ENCODE results near the gene CAPS. TPM values are rescaled to one million over a fixed set of nuclear protein-coding genes. Genes with fewer than 3 reads are reported as not detected.
"Not testable (repeated sequence)": the region's sequence is repeated elsewhere in the genome, so short reads cannot be mapped to it uniquely, and the experiment has no call there.

CAPS gene
- total RNA-seq (2014; rRNA removed; shearing (Covaris generic)) = 3.4 and 3.7 TPM in 2 replicates
- polyA plus RNA-seq (2015; cell fraction: cytosol; rRNA removed) = 2.9 and 3.7 TPM in 2 replicates
- 20.9 and 28.3 TPM in 2 replicates for polyA plus RNA-seq (2015; cell fraction: nucleus; rRNA removed)

DNA sequence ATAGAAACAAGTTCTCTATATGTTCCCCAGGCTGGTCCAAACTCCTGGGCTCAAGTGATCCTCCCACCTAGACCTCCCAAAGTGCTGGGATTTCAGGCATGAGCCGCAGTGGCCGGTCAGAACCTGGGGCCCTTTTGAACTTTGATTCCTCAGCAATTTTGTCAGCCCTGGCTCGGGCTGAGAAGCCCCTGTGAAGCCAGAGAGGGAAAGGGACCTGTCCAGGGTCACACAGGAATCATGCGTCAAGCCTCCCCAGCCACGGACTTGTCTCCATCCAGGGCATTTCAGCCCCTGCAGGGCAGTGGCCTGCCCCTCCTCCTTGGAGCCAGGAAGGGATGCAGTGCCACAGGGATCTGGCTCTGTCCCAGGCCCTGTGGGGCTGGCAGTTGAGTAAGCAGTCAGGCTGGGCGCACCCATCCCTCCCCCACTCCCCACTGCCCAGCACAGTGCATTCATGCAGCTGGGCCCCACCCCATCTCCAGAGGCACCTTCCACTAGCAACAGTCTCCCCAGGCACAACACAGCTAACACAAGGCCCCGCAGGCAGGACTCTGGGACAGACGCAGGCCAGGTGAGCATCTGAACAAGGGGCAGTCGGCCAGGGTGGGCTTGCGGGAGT is at the start of gene CAPS:
Gene CAPS, plus strand, starts transcription at position 516 of the 619 bp plus-strand sequence. CDS start 153 bp downstream, outside the sequence.
- peak; percentile 23 for DNase-seq (ENCODE audit: low read depth, low spot score)
- in situ Hi-C loops (cut with HindIII; ENCODE audit: low pct_unique_long_range_greater_than_20kb, low sequenced_read_pairs) = no loop called here

DNA sequence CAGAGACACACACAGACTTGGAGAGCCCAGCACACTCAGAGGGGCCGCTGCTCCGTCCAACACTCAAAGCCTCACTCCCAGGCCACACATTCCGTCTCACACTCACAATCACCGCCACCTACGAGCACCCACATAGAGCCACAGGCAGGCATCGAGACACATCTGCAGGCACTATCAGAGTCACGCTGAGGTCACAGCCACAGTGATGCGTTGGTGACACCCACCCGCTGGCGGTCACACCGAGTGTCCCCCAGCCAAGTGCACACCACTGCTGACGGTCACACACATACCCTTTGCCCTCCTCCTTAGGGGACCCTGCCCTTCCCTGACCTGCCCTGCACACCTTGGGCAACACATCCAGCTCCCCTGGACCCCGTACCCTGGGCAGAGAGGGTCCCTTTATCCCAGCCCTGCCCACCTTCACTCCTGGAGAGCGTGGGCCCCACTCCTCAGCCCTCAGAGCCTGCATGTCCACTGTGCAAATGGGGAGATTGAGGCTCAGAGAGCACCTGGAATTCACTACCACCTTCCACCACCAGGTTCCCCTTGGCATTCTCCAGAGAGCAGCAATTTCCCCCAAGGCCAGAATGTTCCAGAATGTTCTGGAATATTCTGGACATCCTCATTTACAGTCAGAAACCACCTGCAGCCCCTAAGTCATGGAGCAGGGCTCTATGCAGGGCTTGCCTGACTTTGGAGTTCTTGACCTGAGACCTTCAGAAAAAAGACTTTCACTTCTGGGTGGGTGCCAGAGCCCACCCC is 49.1 kb upstream of the CAPS start:
- no peak for DNase-seq (ENCODE audit: low read depth, low spot score)
- in situ Hi-C loops (cut with HindIII; ENCODE audit: low pct_unique_long_range_greater_than_20kb, low sequenced_read_pairs) = no loop called here

DNA sequence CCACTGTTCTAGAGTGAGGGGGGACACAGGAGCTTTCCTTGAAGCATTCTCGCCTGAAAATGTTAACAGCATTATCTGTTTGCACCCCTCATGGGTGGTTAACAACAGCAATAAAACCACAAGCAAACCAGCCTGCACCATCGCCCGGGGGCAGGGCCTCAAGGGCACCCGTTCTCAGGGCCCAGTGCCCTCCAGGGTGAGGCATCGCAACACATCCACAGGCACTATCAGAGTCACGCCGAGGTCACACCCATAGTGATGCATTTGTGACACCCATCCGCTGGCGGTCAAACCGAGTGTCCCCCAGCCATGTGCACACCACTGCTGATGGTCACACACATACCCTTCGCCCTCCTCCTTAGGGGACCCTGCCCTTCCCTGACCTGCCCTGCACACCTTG is 48.3 kb upstream of the CAPS start:
- in situ Hi-C loops (cut with HindIII; ENCODE audit: low pct_unique_long_range_greater_than_20kb, low sequenced_read_pairs) = no loop called here
- no peak for DNase-seq (ENCODE audit: low read depth, low spot score)

DNA sequence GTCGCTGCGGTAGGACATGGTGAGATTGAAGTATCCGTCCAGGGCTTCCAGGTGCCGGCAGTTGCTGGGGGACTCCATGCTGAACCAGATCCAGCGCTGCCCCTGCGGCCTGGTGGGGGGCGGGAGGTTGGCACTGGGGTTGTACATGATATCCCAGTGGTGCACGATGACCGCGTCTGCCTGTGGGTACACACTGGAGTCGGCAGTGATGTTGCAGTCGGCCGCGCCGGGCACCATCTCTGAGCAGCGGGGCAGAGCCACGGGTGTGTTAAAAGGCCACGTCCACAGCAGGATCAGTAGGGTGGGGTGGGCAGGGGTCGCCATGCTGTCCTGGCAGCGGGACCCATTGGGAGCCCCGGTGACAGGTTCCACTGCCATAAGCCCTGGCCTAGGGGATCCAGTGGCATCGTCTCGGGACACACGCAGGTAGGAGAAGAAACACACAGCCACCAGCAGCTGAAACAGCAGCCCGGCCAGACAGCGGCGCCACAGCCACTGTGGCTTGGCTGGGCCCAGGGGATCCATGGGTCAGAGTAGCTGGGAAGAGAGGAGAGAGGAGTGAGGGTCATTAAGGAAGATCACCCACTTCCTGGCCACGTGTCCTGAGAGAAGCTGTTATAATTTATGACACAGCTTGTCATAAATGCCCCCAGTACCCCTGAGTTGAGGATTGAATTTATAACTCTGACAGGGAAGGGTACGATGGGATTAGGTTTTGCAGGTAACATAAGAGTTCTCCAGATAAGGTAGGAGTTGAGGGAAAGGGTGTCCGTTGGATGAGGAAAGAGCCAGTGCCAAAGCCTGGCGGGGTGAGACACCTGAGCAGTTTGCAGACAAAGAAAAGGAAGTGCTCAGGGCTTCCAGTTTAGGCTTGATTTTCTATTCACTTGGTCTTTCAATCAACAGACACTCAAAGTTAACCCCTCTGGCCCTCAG is 46.6 kb upstream of the CAPS start:
- in situ Hi-C loops (cut with HindIII; ENCODE audit: low pct_unique_long_range_greater_than_20kb, low sequenced_read_pairs) = no loop called here
- DNase-seq (ENCODE audit: low read depth, low spot score) = no peak

DNA sequence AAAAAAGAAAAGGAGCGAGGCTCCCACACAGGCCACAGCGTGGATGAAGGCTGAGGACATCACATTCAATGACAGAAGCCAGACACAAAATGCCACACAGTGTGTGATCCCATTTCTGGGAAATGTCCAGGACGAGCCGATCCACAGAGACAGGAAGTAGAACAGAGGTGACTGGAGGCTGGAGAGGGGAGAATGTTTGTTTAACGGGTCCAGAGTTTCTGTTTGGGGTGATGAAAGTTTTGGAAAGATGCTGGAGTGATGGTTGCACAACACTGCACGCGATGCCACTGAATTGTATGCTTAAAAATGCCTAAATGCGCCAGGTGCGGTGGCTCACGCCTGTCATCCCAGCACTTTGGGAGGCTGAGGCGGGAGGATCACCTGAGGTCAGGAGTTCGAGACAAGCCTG is 43.1 kb upstream of the CAPS start:
- no peak for DNase-seq (ENCODE audit: low read depth, low spot score)
- in situ Hi-C loops (cut with HindIII; ENCODE audit: low pct_unique_long_range_greater_than_20kb, low sequenced_read_pairs) = no loop called here

DNA sequence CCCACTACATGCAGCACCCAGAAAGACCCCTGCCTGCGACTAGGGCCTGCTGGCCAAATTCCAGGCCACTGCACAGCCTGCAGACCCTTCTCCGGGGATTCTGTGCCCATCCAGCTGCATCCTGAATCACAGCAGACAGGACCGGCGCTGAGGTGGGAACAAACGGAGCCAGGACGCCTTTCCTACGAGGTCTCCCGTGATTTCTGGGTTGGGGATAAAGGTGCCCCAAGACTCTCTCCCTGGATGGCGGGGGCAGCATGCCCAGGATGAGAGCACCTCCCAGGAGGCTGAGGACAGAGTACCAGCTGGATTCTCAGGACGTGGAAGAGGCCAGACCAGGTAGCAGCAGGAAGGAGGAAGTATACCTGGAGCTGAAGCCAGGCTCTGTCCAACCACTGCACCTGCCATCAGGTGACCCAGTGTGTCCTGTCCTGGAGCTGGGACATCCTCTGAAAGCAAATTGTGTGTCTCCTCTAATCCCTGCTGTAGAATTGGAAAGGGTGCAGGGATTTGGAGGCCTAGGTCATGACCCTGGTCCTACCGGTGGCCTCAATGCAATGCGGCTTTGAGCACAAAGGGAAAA is 40.3 kb upstream of the CAPS start:
- in situ Hi-C loops (cut with HindIII; ENCODE audit: low pct_unique_long_range_greater_than_20kb, low sequenced_read_pairs) = no loop called here
- no peak for DNase-seq (ENCODE audit: low read depth, low spot score)

DNA sequence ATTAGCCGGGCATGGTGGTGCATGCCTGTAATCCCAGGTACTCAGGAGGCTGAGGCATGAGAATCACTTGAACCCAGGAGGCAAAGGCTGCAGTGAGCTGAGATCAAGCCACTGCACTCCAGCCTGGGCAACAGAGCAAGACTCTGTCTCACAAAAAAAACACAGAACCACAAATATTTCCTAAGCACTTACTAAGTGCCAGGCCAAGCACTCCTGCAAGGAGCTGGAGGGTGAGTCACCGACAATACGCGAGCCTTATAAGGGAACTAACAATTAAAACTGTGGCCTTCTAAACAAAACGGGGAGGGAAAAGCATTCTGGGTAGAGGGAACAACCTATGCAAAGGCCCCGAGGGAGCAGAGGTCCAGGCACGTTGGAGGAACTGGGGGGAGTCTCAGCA is 39.6 kb upstream of the CAPS start:
- DNase-seq (ENCODE audit: low read depth, low spot score); in situ Hi-C loops (cut with HindIII; ENCODE audit: low pct_unique_long_range_greater_than_20kb, low sequenced_read_pairs): not testable (repeated sequence)

DNA sequence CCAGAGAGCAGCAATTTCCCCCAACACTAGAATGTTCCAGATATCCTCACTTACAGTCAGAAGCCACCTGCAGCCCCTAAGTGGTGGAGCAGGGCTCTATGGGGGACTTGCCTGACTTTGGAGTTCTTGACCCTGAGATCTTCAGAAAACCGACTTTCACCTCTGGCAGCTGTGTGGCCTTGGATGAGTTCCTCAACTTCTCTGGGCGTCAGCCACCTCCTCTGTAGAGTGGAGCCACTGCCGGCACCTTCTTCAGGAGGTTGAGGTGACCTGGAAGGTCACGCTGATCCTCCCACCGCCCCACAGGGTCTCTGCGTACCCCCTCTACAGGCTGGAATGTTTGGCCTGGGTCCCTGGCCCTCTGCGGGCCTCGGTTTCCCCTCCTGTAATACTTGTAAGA is 36.6 kb upstream of the CAPS start:
- DNase-seq (ENCODE audit: low read depth, low spot score) = no peak

DNA sequence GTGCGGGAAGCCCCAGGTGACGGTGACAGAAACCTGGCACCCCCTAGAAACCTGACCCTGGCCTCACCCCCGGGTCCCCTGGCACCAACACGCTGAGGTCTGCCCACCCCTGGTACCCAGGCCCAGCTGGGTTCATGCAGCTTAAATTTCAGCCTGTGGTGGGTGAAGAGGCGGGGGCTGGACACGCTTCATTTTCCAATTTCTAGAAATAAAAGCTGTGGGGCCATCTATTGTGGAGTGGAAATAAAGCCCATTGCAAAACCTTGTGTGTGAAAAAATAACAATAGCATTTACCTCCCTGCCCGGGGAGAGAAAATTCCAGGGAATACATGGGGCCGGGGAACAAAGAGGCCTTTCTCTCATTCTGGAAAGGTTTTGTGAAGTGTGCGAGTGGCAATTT is 36.2 kb upstream of the CAPS start:
- in situ Hi-C loops (cut with HindIII; ENCODE audit: low pct_unique_long_range_greater_than_20kb, low sequenced_read_pairs) = no loop called here
- no peak for DNase-seq (ENCODE audit: low read depth, low spot score)

More for the DNA sequence above, 36.6 kb upstream of the CAPS start:
- in situ Hi-C loops (cut with HindIII; ENCODE audit: low pct_unique_long_range_greater_than_20kb, low sequenced_read_pairs) = no loop called here

DNA sequence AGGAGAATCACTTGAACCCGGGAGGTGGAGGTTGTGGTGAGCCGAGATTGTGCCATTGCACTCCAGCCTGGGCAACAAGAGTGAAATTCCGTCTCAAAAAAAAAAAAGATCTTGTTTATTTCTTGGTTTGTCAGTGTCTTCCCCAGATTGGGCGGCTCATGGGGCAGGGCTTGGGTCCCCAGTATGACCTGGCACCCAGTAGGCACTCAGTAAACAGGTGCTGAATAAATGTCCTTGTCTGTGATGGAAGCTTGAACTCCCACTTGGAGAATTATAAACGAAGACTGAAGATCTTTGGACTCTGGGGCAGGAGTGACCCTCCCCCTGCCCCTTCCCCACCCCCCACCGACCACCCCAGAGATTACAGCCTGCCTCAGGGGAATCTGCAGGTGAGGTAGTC is 33.9 kb upstream of the CAPS start:
- in situ Hi-C loops (cut with HindIII; ENCODE audit: low pct_unique_long_range_greater_than_20kb, low sequenced_read_pairs) = no loop called here
- DNase-seq (ENCODE audit: low read depth, low spot score) = no peak

DNA sequence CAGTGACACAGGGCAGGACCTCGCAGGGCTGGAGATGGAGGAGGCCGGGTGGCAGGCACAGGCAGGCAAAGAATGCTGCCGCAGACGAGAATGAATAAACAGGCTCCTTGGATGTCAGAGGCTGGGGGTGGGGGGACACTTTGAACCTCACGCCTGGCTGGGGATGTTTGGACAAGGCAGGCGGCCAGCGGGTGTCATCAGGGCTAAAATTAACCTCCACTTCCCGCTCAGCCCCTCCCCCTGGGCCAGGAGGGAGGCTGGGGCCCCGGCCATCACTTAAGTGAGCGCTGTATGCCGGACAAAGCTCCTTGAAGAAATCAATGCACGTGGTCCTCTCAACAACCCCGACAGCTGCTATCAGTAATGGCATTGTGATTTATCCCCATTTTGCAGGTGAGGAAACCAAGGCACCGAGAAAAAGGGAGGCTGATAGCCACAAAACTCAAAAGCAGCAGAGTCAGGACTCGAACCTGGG is 33.4 kb upstream of the CAPS start:
- in situ Hi-C loops (cut with HindIII; ENCODE audit: low pct_unique_long_range_greater_than_20kb, low sequenced_read_pairs) = no loop called here

DNA sequence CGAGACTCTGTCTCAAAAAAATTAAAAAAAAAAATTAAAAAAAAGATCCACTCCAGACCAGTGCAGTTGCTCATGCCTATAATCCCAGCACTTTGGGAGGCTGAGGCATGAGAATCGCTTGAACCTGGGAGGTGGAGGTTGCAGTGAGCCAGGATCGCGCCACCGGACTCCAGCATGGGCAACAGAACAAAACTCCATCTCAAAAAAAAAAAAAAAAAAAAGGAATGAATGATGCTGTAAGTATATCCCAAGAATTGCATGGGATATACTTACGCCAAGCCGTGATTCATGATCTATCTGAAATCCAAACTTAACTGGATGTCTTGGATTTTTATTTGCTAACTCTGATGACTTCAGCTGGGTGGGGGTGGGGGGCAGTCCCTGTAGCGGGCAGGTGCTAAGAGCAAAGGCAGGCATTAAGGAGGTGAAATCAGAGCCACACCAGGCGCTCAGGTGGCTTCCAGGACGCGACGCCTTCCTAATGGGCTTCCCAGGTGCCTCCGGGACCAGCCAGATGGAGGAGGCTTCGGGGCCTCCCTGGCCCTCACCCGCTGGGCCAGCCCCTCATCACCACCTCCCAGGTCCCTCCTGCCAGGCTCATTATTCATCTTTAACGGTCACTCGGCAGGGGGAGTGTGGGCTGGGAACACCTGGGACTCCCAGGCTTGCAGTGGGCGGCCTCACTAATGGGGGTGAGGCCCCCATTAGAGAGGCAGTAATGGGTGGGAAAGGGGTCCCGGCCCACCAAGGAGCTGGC is 32.3 kb upstream of the CAPS start:
- in situ Hi-C loops (cut with HindIII; ENCODE audit: low pct_unique_long_range_greater_than_20kb, low sequenced_read_pairs) = no loop called here
- no peak for DNase-seq (ENCODE audit: low read depth, low spot score)

More for the DNA sequence above, 33.4 kb upstream of the CAPS start:
- DNase-seq (ENCODE audit: low read depth, low spot score) = no peak

DNA sequence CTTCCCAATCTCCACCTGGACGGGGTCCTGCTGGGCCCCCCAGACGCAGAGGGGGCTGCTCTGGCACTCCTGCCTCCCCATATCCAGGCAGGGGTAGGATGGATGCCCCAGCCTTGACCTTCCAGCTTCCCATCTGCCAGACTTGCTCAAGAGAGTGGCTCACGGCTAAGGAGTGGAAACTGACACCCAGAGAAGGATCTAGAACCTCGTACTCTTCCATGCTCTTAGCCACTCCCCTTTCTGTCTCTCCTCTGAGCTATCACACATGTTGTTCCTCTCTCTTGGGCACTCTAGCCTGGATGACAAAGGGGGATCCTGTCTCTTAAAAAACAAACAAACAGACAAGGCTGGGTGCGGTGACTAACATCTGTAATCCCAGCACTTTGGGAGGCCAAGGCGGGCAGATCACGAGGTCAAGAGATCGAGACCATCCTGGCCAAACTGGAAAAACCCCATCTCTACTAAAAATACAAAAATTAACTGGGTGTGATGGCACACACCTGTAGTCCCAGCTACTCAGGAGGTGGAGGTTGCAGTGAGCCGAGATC is 31.6 kb upstream of the CAPS start:
- in situ Hi-C loops (cut with HindIII; ENCODE audit: low pct_unique_long_range_greater_than_20kb, low sequenced_read_pairs) = no loop called here
- no peak for DNase-seq (ENCODE audit: low read depth, low spot score)

DNA sequence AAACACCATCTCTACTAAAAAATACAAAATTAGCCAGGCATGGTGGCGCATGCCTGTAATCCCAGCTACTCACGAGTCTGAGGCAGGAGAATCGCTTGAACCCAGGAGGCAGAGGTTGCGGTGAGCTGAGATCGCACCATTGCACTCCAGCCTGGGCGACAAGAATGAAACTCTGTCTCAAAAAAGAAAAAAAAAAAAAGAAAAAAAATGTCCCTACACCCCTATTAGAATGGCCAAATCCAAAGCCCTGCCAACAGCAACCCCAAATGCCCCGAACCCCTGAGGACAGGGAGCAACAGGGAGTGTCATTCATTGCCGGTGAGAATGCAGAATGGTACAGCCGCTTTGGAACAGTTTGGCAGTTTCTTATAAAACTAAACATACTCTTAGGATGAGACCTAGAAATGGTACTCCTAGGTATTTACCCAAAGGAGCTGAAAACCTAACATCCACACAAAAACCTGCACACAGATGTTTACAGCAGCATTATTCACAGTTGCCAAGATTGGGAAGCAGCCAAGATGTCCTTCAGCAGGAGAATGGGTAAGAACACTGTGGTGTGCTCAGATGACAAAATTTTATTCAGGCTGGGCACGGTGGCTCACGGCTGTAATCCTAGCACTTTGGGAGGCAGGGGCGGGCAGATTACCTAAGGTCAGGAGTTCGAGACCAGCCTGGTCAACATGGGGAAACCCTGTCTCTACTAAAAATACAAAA is 30.7 kb upstream of the CAPS start:
- DNase-seq (ENCODE audit: low read depth, low spot score); in situ Hi-C loops (cut with HindIII; ENCODE audit: low pct_unique_long_range_greater_than_20kb, low sequenced_read_pairs): not testable (repeated sequence)

DNA sequence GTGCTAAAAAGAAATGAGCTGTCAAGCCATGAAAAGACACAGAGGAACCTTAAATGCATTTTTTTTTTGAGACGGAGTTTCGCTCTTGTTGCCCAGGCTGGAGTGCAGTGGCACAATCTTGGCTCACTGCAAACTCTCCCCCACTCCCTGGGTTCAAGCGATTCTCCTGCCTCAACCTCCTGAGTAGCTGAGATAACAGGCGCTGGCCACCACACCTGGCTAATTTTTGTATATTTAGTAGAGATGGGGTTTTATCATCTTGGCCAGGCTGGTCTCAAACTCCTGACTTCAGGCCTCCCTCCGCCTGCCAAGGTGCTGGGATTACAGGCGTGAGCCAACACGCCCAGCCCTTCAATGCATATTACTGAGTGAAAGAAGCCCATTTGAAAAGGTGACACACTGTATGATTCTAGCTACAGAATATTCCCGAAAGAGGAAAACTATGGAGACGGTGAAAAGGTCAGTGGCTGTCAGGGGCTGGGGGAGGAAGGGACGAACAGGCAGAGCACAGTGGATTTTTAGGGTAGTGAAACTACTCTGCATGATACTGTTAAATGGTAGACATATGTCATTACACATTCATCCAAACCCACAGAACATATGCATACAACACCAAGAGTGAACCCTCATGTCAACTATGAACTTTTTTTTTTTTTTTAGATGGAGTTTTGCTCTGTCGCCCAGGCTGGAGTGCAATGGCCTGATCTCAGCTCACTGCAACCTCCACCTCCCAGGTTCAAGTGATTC is 29.8 kb upstream of the CAPS start:
- DNase-seq (ENCODE audit: low read depth, low spot score); in situ Hi-C loops (cut with HindIII; ENCODE audit: low pct_unique_long_range_greater_than_20kb, low sequenced_read_pairs): not testable (repeated sequence)

Measured in SK-MEL-5 (cell line).